22Rv1 (cell line): ENCODE results near the gene WFDC2.
A peak's percentile ranks its signal among the peaks of the same experiment; 100 is the strongest.

Source experiments
- H3K27ac ChIP-seq: fragments of 450-650 bp; 2 replicates; pipeline ENCODE4 v1.5.1; 2017
- CTCF ChIP-seq: fragments of 450-650 bp; IDR thresholded peaks from 2 replicates; pipeline ENCODE4 v1.5.1; 2017; ENCODE audit warnings: mild to moderate bottlenecking
- ZFX ChIP-seq: fragments of 450-650 bp; IDR thresholded peaks from 2 replicates; pipeline ENCODE4 v1.6.1; 2017; ENCODE audit warnings: antibody characterized with exemption, borderline replicate concordance

Gene WFDC2

GRCh38 chr20:45485388-45485787 is 15.8 kb downstream of the WFDC2 start:
- no peak for TF ChIP-seq CTCF
- TF ChIP-seq ZFX, result no peak
- no peak overlapping the region for H3K27ac ChIP-seq

- no peak overlapping the region for H3K27ac ChIP-seq
- TF ChIP-seq CTCF, result peak; percentile 20; the same call in 1 of the 2 replicates
- TF ChIP-seq ZFX, result no peak
These were observed 17.7 kb downstream of the WFDC2 start for GRCh38 chr20:45487231-45487635.

- TF ChIP-seq CTCF (no peak), ZFX (no peak)
- H3K27ac ChIP-seq, result no peak overlapping the region
These were observed 19.6 kb downstream of the WFDC2 start for GRCh38 chr20:45489083-45489531.

- H3K27ac ChIP-seq, result no peak overlapping the region
- TF ChIP-seq ZFX (no peak), CTCF (no peak)
These were observed 26.0 kb downstream of the WFDC2 start for GRCh38 chr20:45495501-45495941.

- TF ChIP-seq ZFX (no peak), CTCF (no peak)
- H3K27ac ChIP-seq, result no peak overlapping the region
These were observed 26.6 kb downstream of the WFDC2 start for GRCh38 chr20:45496166-45496565.

- no peak overlapping the region for H3K27ac ChIP-seq
- TF ChIP-seq ZFX, result no peak
- TF ChIP-seq CTCF, result no peak
These were observed 28.5 kb downstream of the WFDC2 start for GRCh38 chr20:45497971-45498494.

GRCh38 chr20:45500022-45500421 is 30.5 kb downstream of the WFDC2 start:
- TF ChIP-seq ZFX (no peak), CTCF (no peak)

More at GRCh38 chr20:45500022-45500421, 30.5 kb downstream of the WFDC2 start:
- no peak overlapping the region for H3K27ac ChIP-seq
